GM18951 (cell line): Measurements from ENCODE around the gene ERBB2.

Source experiments
- POLR2A ChIP-seq: IDR thresholded peaks from 4 replicates; pipeline ENCODE4 v1.6.1; 2011; ENCODE audit warnings: mild to moderate bottlenecking; ENCODE audit not compliant: insufficient read length, insufficient read depth; ENCODE audit errors: extremely low read depth
- in situ Hi-C: fragments of 300-500 bp; cut with MboI; formaldehyde crosslinking; loops from one replicate; pipeline ENCODE4 v1.12.0; 2022; ENCODE audit warnings: low sequenced_read_pairs, mixed read lengths, inconsistent platforms; ENCODE audit not compliant: unreplicated experiment

Gene ERBB2

GRCh38 chr17:39751637-39752036 is 51.8 kb downstream of the ERBB2 start:
- TF ChIP-seq POLR2A: no peak
- in situ Hi-C loops: no loop called here

GRCh38 chr17:39752241-39752881 is 52.5 kb downstream of the ERBB2 start:
- no peak for TF ChIP-seq POLR2A
- in situ Hi-C loops: no loop called here

GRCh38 chr17:39753514-39754160 is 53.8 kb downstream of the ERBB2 start:
- TF ChIP-seq POLR2A: peak; percentile 66
- in situ Hi-C loops: no loop called here

- TF ChIP-seq POLR2A: peak; percentile 56
- in situ Hi-C loops: no loop called here
Measured at GRCh38 chr17:39754161-39754957, 54.5 kb downstream of the ERBB2 start.

- no peak for TF ChIP-seq POLR2A
- in situ Hi-C loops: no loop called here
Measured at GRCh38 chr17:39754958-39755553, 55.2 kb downstream of the ERBB2 start.

GRCh38 chr17:39755554-39756379 is 55.9 kb downstream of the ERBB2 start:
- in situ Hi-C loops: no loop called here
- TF ChIP-seq POLR2A: peak; percentile 52

- no peak for TF ChIP-seq POLR2A
- in situ Hi-C loops: no loop called here
Measured at GRCh38 chr17:39756380-39757079, 56.7 kb downstream of the ERBB2 start.

- in situ Hi-C loops: no loop called here
- TF ChIP-seq POLR2A: no peak
Measured at GRCh38 chr17:39757176-39757662, 57.4 kb downstream of the ERBB2 start.

- in situ Hi-C loops: no loop called here
Measured at GRCh38 chr17:39757931-39758873, 58.3 kb downstream of the ERBB2 start.

GRCh38 chr17:39759204-39759603 is 59.3 kb downstream of the ERBB2 start:
- in situ Hi-C loops: no loop called here
- TF ChIP-seq POLR2A: no peak

More at GRCh38 chr17:39757931-39758873, 58.3 kb downstream of the ERBB2 start:
- TF ChIP-seq POLR2A: no peak
